GM06990 (cell line): Measurements from ENCODE around the gene ADAM23.

ENCODE experiments used
- DNase-seq: peaks from one replicate; pipeline ENCODE4 v3.0.0-alpha.2; 2011; ENCODE audit not compliant: insufficient read length; ENCODE audit errors: extremely low read depth
- H3K27me3 ChIP-seq: replicated peaks from 2 replicates; pipeline ENCODE4 v1.6.0; 2011; ENCODE audit warnings: low read length; ENCODE audit not compliant: control insufficient read depth, insufficient read depth
- H3K36me3 ChIP-seq: 2 replicates; pipeline ENCODE4 v1.5.1; 2011; ENCODE audit warnings: low read length; ENCODE audit not compliant: control insufficient read depth, insufficient read depth
- H3K4me3 ChIP-seq: replicated peaks from 2 replicates; pipeline ENCODE4 v1.5.1; 2011; ENCODE audit warnings: low read depth, mild to moderate bottlenecking, control low read depth, low read length
- TF ChIP-seq, protein P1 (sequence below): IDR thresholded peaks from 2 replicates; pipeline ENCODE4 v1.5.1; 2011; ENCODE audit warnings: low read length, control low read depth, mild to moderate bottlenecking, inconsistent platforms; ENCODE audit not compliant: insufficient read depth, poor library complexity, severe bottlenecking

ADAM23 gene

GRCh38 chr2:206631340-206631739, 188.0 kb downstream of the ADAM23 start:
- no peak overlapping the region for H3K4me3 ChIP-seq
- H3K27me3 ChIP-seq: no peaks in the 10 kb centered on the region
- DNase-seq: no peak
- no peaks in the 10 kb centered on the region for H3K36me3 ChIP-seq
- TF ChIP-seq, protein P1, sequence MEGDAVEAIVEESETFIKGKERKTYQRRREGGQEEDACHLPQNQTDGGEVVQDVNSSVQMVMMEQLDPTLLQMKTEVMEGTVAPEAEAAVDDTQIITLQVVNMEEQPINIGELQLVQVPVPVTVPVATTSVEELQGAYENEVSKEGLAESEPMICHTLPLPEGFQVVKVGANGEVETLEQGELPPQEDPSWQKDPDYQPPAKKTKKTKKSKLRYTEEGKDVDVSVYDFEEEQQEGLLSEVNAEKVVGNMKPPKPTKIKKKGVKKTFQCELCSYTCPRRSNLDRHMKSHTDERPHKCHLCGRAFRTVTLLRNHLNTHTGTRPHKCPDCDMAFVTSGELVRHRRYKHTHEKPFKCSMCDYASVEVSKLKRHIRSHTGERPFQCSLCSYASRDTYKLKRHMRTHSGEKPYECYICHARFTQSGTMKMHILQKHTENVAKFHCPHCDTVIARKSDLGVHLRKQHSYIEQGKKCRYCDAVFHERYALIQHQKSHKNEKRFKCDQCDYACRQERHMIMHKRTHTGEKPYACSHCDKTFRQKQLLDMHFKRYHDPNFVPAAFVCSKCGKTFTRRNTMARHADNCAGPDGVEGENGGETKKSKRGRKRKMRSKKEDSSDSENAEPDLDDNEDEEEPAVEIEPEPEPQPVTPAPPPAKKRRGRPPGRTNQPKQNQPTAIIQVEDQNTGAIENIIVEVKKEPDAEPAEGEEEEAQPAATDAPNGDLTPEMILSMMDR: no peak

DNA sequence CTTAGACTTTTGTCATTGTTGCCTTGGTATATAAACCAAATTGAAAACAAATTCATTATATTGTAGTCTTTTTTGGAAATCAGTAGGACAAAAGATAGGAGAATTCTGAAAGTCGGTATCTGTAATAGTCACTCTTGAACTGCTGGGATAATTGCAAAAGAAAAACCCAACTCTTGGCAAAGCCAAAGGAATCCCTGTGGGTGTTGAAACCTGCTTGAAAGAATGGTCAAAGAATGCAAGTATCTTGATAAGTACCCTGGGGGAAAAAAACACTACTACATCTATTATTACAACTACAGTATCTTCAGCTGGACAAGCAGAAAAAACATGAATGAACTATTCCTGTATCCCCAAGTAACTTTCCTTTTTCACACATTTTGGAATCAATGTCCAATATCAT, 191.7 kb downstream of the ADAM23 start:
- TF ChIP-seq, protein P1: no peak
- H3K27me3 ChIP-seq: no peaks in the 10 kb centered on the region; the same call in 1 of the 2 replicates
- no peak for DNase-seq
- no peak overlapping the region for H3K4me3 ChIP-seq
- H3K36me3 ChIP-seq: no peaks in the 10 kb centered on the region

DNA sequence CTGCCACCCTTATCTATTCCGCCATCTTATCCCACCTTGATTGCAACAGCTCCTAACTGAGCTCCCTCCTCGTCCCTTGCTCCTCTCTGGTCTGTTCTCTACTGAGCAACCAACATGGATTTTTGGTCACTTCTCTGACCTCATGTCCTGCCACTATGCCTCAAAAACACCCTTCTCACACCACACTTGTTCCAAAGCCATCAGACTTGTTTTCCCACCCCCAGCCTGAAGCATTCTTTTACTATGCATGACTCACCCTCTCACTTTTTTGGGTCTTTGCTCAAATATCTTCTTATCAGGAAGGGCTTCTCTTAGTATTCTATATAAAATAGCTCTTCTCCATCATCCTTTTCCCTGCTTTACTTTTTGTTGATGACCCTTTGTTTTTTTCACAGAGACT, 196.3 kb downstream of the ADAM23 start:
- peaks cover 1% of the 10 kb centered on the region for H3K27me3 ChIP-seq
- TF ChIP-seq, protein P1: no peak
- no peak overlapping the region for H3K4me3 ChIP-seq
- no peak for DNase-seq
- H3K36me3 ChIP-seq: no peaks in the 10 kb centered on the region

DNA sequence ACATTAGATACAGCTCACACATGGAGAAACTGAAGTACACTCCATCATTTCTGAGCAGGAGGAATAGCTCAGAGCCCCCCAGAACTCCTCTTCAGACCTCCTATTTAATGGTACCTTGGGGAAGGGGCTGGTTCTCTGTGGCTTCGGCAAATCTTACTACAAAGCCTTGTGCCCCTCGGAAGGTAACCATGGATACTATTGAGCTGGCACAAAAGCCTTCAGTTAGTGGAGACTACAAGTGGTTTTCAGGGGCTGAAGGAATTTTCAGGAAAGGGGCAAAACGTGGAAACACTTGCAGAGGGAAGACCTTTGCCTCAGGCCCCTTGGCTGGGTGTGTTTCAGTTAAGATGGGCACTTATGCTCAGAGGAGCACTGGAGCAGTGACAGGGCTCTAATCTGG, 197.9 kb downstream of the ADAM23 start:
- no peak for DNase-seq
- TF ChIP-seq, protein P1: no peak
- H3K4me3 ChIP-seq: no peak overlapping the region
- H3K27me3 ChIP-seq: peaks cover 1% of the 10 kb centered on the region
- no peaks in the 10 kb centered on the region for H3K36me3 ChIP-seq

- TF ChIP-seq, protein P1: no peak
- Histone ChIP-seq H3K27me3 (peaks cover 1% of the 10 kb centered on the region), H3K4me3 (no peak within 1 kb of the TSS), H3K36me3 (no peaks in the 10 kb centered on the region)
- DNase-seq: no peak
Observed at GRCh38 chr2:206642075-206643025, 199.0 kb downstream of the ADAM23 start, which contains the start of gene FAM237A. FAM237A (plus strand) TSS chr2:206642487; CDS start chr2:206644237, 1,750 bp downstream.
